Endodermal cell (in vitro differentiated cells): ENCODE measurements around the gene ABCF1. TPM values are rescaled to one million over a fixed set of nuclear protein-coding genes. Genes with fewer than 3 reads are reported as not detected.

ENCODE experiments used
- DNase-seq: peaks from one replicate; pipeline ENCODE4 v3.0.0-alpha.2; 2017
- H3K27ac ChIP-seq: 2 replicates; pipeline ENCODE4 v1.5.1; 2013; ENCODE audit warnings: mild to moderate bottlenecking, low read depth, low read length, moderate library complexity
- H3K27me3 ChIP-seq: 2 replicates; pipeline ENCODE4 v1.6.1; 2013; ENCODE audit warnings: mild to moderate bottlenecking, low read length, moderate library complexity; ENCODE audit not compliant: insufficient read depth, control insufficient read depth, poor library complexity, severe bottlenecking
- H3K36me3 ChIP-seq: 2 replicates; pipeline ENCODE4 v1.7.0; 2013; ENCODE audit warnings: mild to moderate bottlenecking, low read length, moderate library complexity; ENCODE audit not compliant: control insufficient read depth, insufficient read depth
- H3K4me1 ChIP-seq: one replicate; pipeline ENCODE4 v1.7.0; 2013; ENCODE audit warnings: low read length; ENCODE audit not compliant: control insufficient read depth, insufficient read depth
- H3K4me3 ChIP-seq: 2 replicates; pipeline ENCODE4 v1.5.1; 2013; ENCODE audit warnings: mild to moderate bottlenecking, low read length, moderate library complexity
- H3K9ac ChIP-seq: 2 replicates; pipeline ENCODE4 v1.6.1; 2013; ENCODE audit warnings: mild to moderate bottlenecking, low read length, moderate library complexity; ENCODE audit not compliant: poor library complexity, severe bottlenecking; ENCODE audit errors: extremely low read depth
- H3K9me3 ChIP-seq: 2 replicates; pipeline ENCODE4 v1.6.1; 2013; ENCODE audit warnings: mild to moderate bottlenecking, low read length, moderate library complexity; ENCODE audit not compliant: control insufficient read depth
- H3K27ac Mint-ChIP-seq: 2 replicates; pipeline ENCODE4 v1.8.0; 2020; ENCODE audit warnings: mixed read lengths
- H3K27me3 Mint-ChIP-seq: 2 replicates; pipeline ENCODE4 v1.8.0; 2021; ENCODE audit warnings: mild to moderate bottlenecking, mixed read lengths; ENCODE audit not compliant: insufficient read depth
- H3K36me3 Mint-ChIP-seq: 2 replicates; pipeline ENCODE4 v1.8.0; 2020; ENCODE audit warnings: low read depth, mixed read lengths
- H3K4me1 Mint-ChIP-seq: 2 replicates; pipeline ENCODE4 v1.8.0; 2020; ENCODE audit warnings: mixed read lengths
- H3K4me3 Mint-ChIP-seq: 2 replicates; pipeline ENCODE4 v1.8.0; 2020; ENCODE audit warnings: mild to moderate bottlenecking, moderate library complexity, mixed read lengths
- H3K9me3 Mint-ChIP-seq: 2 replicates; pipeline ENCODE4 v1.8.0; 2020; ENCODE audit warnings: mild to moderate bottlenecking, mixed read lengths
- WGBS, 2 experiments: methylation state at CpG; one replicate each; pipeline versions ENCODE4 v1.1.5 to v1.1.7; 2013; ENCODE audit warnings: missing lambda C conversion rate in 2 of 2, mixed read lengths in 1 of 2; ENCODE audit not compliant: insufficient coverage in 1 of 2, insufficient read length in 1 of 2; 5-methylcytosine and 5-hydroxymethylcytosine counted together
- total RNA-seq, 2 donors: library from RNA; stranded (reverse); fragmentation: NEBNext Ultra II Directional in 1 of 2; extraction: Animal tissue kit (Norgen Biotek cat#: 25700) in 1 of 2; gene quantifications; 2 replicates in 1 of 2; 3 replicates in 1 of 2; pipeline ENCODE4 v1.2.1, GENCODE V29; 2021
- TF ChIP-seq, protein P1 (sequence below): fragments of 200-600 bp; sonication (generic); conservative IDR thresholded peaks from 2 replicates; pipeline ENCODE4 v1.5.0; 2021; ENCODE audit warnings: antibody characterized with exemption, mild to moderate bottlenecking

ABCF1 gene
- total RNA-seq, 2 donors from 2014 or later = 84.9 to 89.3 TPM

DNA sequence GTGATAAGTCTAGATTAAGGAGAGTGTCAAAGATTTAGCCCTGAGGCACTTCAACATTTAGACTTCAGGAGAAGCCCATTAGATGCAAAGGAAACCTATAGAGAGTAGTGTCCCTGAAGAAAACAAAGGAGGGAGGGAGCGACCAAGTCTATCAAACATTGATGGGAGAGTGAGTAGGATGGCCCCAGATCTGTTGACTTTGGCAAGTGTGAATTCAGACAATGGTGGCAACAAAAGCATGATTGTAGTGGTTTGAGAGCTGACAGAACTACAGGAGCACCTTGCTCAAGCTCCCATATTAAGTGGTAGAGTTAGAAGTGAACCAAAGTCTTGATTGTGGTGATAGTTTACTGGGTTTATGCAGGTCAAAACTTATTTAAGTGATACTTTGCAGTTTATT, 979 bp upstream of the ABCF1 start:
- peaks cover under 1% of the 10 kb centered on the region for H3K36me3 ChIP-seq
- peak overlapping the region; percentile 90 for H3K4me3 Mint-ChIP-seq
- TF ChIP-seq, protein P1, sequence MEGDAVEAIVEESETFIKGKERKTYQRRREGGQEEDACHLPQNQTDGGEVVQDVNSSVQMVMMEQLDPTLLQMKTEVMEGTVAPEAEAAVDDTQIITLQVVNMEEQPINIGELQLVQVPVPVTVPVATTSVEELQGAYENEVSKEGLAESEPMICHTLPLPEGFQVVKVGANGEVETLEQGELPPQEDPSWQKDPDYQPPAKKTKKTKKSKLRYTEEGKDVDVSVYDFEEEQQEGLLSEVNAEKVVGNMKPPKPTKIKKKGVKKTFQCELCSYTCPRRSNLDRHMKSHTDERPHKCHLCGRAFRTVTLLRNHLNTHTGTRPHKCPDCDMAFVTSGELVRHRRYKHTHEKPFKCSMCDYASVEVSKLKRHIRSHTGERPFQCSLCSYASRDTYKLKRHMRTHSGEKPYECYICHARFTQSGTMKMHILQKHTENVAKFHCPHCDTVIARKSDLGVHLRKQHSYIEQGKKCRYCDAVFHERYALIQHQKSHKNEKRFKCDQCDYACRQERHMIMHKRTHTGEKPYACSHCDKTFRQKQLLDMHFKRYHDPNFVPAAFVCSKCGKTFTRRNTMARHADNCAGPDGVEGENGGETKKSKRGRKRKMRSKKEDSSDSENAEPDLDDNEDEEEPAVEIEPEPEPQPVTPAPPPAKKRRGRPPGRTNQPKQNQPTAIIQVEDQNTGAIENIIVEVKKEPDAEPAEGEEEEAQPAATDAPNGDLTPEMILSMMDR = no peak
- H3K27ac Mint-ChIP-seq = no peak overlapping the region
- peaks cover 47% of the 10 kb centered on the region for H3K4me1 Mint-ChIP-seq
- H3K4me3 ChIP-seq = peak overlapping the region; percentile 93
- DNase-seq = peak; percentile 62
- no peak overlapping the region for H3K27ac ChIP-seq
- WGBS, 2 experiments = 60 to 83% methylated on average over 1 of the region's 1 CpG
- H3K9me3 ChIP-seq = no peaks in the 10 kb centered on the region
- H3K27me3 Mint-ChIP-seq = no peaks in the 10 kb centered on the region
- H3K36me3 Mint-ChIP-seq = no peaks in the 10 kb centered on the region
- no peaks in the 10 kb centered on the region for H3K27me3 ChIP-seq
- peaks cover 11% of the 10 kb centered on the region for H3K4me1 ChIP-seq
- peak overlapping the region; percentile 90 for H3K9ac ChIP-seq
- H3K9me3 Mint-ChIP-seq = no peaks in the 10 kb centered on the region

DNA sequence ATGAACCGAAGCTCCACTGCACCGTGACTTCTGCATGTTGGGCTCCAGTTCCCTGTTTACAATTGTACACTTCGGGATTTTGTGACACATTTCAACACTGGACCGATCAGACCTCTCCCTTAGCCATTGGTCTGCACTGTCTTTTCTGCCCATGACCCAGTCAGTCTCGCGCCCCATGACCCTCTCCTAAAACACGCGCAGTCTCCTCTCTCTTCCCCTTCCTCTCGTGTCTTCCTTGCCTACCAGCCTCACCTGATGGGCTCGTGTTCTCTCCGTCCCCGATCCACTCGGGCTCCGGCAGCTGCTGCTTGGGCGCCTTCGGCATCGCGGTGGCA, 535 bp upstream of the ABCF1 start:
- Mint-ChIP-seq H3K27me3 (no peaks in the 10 kb centered on the region), H3K27ac (peak overlapping the region; percentile 91), H3K4me3 (peak overlapping the region; percentile 90), H3K4me1 (peaks cover 47% of the 10 kb centered on the region), H3K36me3 (no peaks in the 10 kb centered on the region), H3K9me3 (no peaks in the 10 kb centered on the region)
- H3K4me3 ChIP-seq = peak overlapping the region; percentile 93
- DNase-seq = no peak
- H3K9me3 ChIP-seq = no peaks in the 10 kb centered on the region
- no peaks in the 10 kb centered on the region for H3K27me3 ChIP-seq
- peak overlapping the region; percentile 90 for H3K9ac ChIP-seq
- peaks cover 11% of the 10 kb centered on the region for H3K4me1 ChIP-seq
- H3K36me3 ChIP-seq = peaks cover 5% of the 10 kb centered on the region
- WGBS, 2 experiments = 11 to 29% methylated on average over 5 to 18 of the region's 18 CpGs
- TF ChIP-seq, protein P1 = no peak
- no peak overlapping the region for H3K27ac ChIP-seq

DNA sequence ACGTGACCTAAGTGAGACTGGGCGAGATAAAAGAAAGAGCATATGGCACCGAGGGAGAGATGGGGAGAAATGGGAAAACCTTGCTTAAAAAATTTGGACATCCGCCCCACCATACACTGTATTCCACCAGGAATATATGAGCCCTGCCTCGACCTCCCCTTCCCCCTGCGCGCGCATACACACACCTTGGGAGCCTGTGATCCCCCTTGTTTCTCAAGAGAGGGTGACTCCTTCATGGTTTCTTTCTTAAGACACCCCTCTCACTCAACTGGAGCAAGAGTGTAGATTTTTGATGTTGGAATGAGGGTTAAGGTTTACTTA, 480 bp downstream of the ABCF1 start:
- no peak for DNase-seq
- Mint-ChIP-seq H3K4me1 (peaks cover 47% of the 10 kb centered on the region), H3K27ac (peak overlapping the region; percentile 98), H3K36me3 (peaks cover 4% of the 10 kb centered on the region), H3K4me3 (peak overlapping the region; percentile 90), H3K9me3 (no peaks in the 10 kb centered on the region), H3K27me3 (no peaks in the 10 kb centered on the region)
- Histone ChIP-seq H3K4me1 (peaks cover 11% of the 10 kb centered on the region), H3K27me3 (no peaks in the 10 kb centered on the region), H3K9ac (peak overlapping the region; percentile 90), H3K9me3 (no peaks in the 10 kb centered on the region), H3K4me3 (peak overlapping the region; percentile 93), H3K36me3 (peaks cover 9% of the 10 kb centered on the region), H3K27ac (no peak overlapping the region)
- TF ChIP-seq, protein P1 = no peak
- WGBS, 2 experiments = 0% methylated on average over 4 to 8 of the region's 8 CpGs
